ENCODE results near the gene KLC4. TPM values are rescaled to one million over a fixed set of nuclear protein-coding genes. Genes with fewer than 3 reads are reported as not detected.
"Not testable (repeated sequence)": the region's sequence is repeated elsewhere in the genome, so short reads cannot be mapped to it uniquely, and the experiment has no call there.

Gene KLC4
- total RNA-seq, 2 experiments from 2014 or later: 15.1 to 16.4 TPM

DNA sequence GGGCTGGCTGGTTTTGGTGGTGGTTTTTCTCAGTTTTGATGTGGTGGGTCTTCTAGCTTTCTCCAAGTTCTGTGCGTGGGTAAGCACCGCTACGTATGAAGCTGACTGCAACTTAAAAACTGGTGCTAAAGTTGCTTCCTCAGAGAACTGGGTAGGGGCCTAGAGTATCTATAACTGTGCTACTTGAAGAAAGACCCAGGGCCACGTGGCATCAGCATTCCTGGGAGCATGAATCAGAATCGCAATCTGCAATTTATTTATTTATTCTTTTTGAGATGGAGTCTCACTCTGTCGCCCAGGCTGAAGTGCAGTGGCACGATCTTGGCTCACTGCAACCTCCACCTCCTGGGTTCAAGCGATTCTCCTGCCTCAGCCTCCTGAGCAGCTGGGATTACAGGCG, 22.5 kb downstream of the KLC4 start:
- H3K27me3 Mint-ChIP-seq: peaks cover 42% of the 10 kb centered on the region
- DNase-seq, H3K4me3 Mint-ChIP-seq: not testable (repeated sequence)

GRCh38 chr6:43082806-43083655, 23.6 kb downstream of the KLC4 start:
- no peak for DNase-seq
- Mint-ChIP-seq H3K9me3 (ENCODE audit: low read depth) (no peaks in the 10 kb centered on the region), H3K4me3 (no peak overlapping the region), H3K27ac (no peak overlapping the region), H3K4me1 (peaks cover 5% of the 10 kb centered on the region), H3K27me3 (peaks cover 31% of the 10 kb centered on the region), H3K36me3 (no peaks in the 10 kb centered on the region)
- ATAC-seq: no peak
- CTCF ChIA-PET: interaction anchor here (1.0 kb wide), 1 partner anchor 10 kb away, joined by 3 read pairs; no protein-coding TSS in a partner anchor

More for the DNA sequence above, 22.5 kb downstream of the KLC4 start:
- not testable (repeated sequence) for H3K9me3 Mint-ChIP-seq (ENCODE audit: low read depth); ATAC-seq; H3K36me3 Mint-ChIP-seq; H3K4me1 Mint-ChIP-seq; H3K27ac Mint-ChIP-seq
- CTCF ChIA-PET: interaction anchor here (1.6 kb wide), 1 partner anchor 62 kb away, joined by 5 read pairs; no protein-coding TSS in a partner anchor

DNA sequence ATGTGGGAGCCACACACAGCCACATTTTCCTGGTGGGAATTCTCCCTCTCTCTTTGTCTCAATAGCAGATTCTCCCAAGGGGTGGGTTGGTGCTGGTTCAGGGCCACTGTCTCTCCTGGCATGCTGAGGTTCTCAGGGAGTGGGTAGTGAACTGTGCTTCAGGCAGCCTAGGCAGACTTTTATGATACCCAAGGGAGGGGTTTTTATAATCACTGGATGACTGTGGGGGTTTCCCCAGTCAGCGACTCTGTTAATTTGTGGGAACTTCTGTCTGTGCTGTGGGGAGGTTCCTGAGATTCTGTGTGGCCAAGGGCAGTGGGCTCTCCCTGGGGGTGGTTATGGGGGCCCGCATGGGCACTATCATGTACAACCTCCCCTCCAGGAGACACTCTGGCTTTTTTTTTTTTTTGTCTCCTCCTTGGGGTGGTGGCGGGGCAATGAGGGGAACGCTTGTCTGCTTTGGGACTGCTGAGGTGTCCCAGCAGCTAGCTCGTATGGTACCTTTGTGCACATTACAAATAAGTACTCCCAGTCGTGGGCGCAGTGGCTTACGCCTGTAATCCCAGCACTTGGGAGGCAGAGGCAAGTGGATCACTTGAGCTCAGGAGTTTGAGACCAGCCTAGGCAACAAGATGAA, 26.7 kb downstream of the KLC4 start:
- Mint-ChIP-seq H3K36me3 (no peaks in the 10 kb centered on the region), H3K27me3 (peaks cover 18% of the 10 kb centered on the region), H3K9me3 (ENCODE audit: low read depth) (no peaks in the 10 kb centered on the region), H3K4me1 (peaks cover 5% of the 10 kb centered on the region), H3K27ac (no peak overlapping the region), H3K4me3 (no peak overlapping the region)
- ATAC-seq: peak; percentile 58
- DNase-seq: no peak
- CTCF ChIA-PET: no interaction called here

- CTCF ChIA-PET: no interaction called here
Measured at GRCh38 chr6:43088654-43089056, 29.2 kb downstream of the KLC4 start.

DNA sequence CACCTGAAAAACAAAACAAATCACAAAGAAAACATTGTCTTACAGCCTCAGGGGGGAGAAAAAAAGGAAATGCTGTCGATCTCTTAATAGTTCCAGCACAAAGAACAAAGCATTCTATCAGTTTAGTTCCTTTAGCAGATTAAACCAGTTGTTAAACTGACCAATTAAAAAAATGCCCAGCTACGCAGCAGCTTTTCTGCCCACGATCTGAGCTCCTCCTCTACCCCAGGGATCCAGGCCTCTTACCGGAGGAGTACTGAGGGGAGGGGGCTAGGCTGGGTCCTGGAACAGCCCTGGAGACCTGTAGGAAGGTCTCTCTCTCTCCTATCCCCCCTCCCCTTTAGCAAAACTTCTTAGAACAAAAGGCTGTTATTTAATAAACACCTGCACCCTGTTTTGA, 30.0 kb downstream of the KLC4 start:
- peaks cover 21% of the 10 kb centered on the region for H3K4me1 Mint-ChIP-seq
- ATAC-seq (no peak), DNase-seq (no peak)
- no peak overlapping the region for H3K27ac Mint-ChIP-seq
- no peaks in the 10 kb centered on the region for H3K9me3 Mint-ChIP-seq (ENCODE audit: low read depth)
- no peaks in the 10 kb centered on the region for H3K36me3 Mint-ChIP-seq
- no peak overlapping the region for H3K4me3 Mint-ChIP-seq
- CTCF ChIA-PET: no interaction called here
- H3K27me3 Mint-ChIP-seq: peaks cover 6% of the 10 kb centered on the region

More at GRCh38 chr6:43088654-43089056, 29.2 kb downstream of the KLC4 start:
- ATAC-seq: no peak
- H3K4me1 Mint-ChIP-seq: peaks cover 16% of the 10 kb centered on the region
- no peak for DNase-seq
- no peaks in the 10 kb centered on the region for H3K9me3 Mint-ChIP-seq (ENCODE audit: low read depth)
- no peaks in the 10 kb centered on the region for H3K36me3 Mint-ChIP-seq
- H3K4me3 Mint-ChIP-seq: no peak overlapping the region
- no peak overlapping the region for H3K27ac Mint-ChIP-seq
- H3K27me3 Mint-ChIP-seq: peaks cover 10% of the 10 kb centered on the region

DNA sequence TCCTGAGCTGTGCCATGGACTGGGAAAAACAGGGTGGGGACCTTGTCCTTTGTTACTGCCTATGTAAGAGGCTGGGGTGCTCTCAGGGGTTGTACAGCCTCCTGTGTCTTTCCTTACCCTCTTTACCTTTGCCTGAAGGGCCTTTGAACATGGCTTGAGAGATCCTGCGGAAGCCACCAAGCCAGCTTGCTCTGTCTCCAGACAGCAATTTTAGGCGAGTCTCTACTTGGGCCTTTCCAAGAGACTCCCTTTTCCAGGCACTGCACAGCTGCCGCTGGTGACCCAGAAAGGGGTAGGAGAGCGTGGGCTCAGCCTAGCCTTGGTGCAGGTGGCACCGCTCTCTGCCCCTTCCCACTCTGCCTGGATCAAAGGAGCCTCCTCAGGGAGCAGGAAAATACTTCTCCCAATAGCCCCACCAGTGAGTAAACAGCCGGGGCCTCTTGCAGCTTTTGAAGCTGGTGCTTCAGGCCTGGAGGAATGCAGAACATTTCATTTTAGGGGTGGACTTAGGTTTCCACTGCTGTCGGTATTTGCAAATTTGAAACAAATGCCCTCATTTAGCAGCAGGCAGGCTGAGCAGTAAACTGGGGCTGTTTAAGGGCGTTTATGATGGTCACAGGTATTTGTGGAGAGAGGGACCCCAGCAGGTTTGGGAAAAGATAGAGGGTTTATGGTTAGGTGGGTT, 30.6 kb downstream of the KLC4 start:
- ATAC-seq: no peak
- Mint-ChIP-seq H3K27me3 (peaks cover 3% of the 10 kb centered on the region), H3K9me3 (ENCODE audit: low read depth) (no peaks in the 10 kb centered on the region), H3K27ac (no peak overlapping the region), H3K4me1 (peaks cover 21% of the 10 kb centered on the region), H3K4me3 (no peak overlapping the region), H3K36me3 (no peaks in the 10 kb centered on the region)
- DNase-seq: no peak
- CTCF ChIA-PET: no interaction called here

- Mint-ChIP-seq H3K4me3 (no peak overlapping the region), H3K9me3 (ENCODE audit: low read depth) (no peaks in the 10 kb centered on the region), H3K27ac (no peak overlapping the region), H3K27me3 (peaks cover 3% of the 10 kb centered on the region), H3K4me1 (peaks cover 21% of the 10 kb centered on the region), H3K36me3 (no peaks in the 10 kb centered on the region)
- ATAC-seq: no peak
- CTCF ChIA-PET: no interaction called here
- DNase-seq: no peak
Measured at GRCh38 chr6:43090559-43090956, 31.1 kb downstream of the KLC4 start.

DNA sequence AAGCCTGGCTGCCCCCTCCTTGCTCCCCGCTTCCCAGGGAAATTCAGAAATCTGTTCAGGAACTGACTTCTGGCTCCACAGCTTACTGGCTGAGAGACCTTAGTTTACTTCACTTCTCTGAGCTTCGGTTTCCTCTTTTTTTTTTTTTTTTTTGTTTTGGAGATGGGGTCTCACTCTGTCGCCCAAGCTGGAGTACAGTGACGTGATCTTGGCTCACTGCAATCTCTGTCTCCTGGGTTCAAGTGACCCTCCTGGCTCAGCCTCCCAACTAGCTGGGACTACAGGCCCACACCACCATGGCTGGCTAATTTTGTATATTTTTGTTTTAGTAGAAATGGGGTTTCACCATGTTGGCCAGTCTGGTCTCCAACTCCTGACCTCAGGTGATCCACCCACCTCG, 31.6 kb downstream of the KLC4 start:
- CTCF ChIA-PET: no interaction called here
- H3K4me3 Mint-ChIP-seq: no peak overlapping the region
- ATAC-seq: no peak
- peaks cover 1% of the 10 kb centered on the region for H3K27me3 Mint-ChIP-seq
- H3K36me3 Mint-ChIP-seq: no peaks in the 10 kb centered on the region
- H3K4me1 Mint-ChIP-seq: peaks cover 19% of the 10 kb centered on the region
- H3K27ac Mint-ChIP-seq: no peak overlapping the region
- H3K9me3 Mint-ChIP-seq (ENCODE audit: low read depth): no peaks in the 10 kb centered on the region
- no peak for DNase-seq

- no peaks in the 10 kb centered on the region for H3K9me3 Mint-ChIP-seq (ENCODE audit: low read depth)
- ATAC-seq (no peak), DNase-seq (no peak)
- peaks cover 16% of the 10 kb centered on the region for H3K4me1 Mint-ChIP-seq
- H3K27ac Mint-ChIP-seq: no peak overlapping the region
- no peaks in the 10 kb centered on the region for H3K27me3 Mint-ChIP-seq
- H3K4me3 Mint-ChIP-seq: no peak overlapping the region
- H3K36me3 Mint-ChIP-seq: no peaks in the 10 kb centered on the region
- CTCF ChIA-PET: no interaction called here
Measured at GRCh38 chr6:43091436-43091991, 32.1 kb downstream of the KLC4 start.

GRCh38 chr6:43092635-43093034, 33.2 kb downstream of the KLC4 start:
- Mint-ChIP-seq H3K4me3 (no peak overlapping the region), H3K27ac (no peak overlapping the region), H3K27me3 (no peaks in the 10 kb centered on the region), H3K4me1 (peaks cover 16% of the 10 kb centered on the region), H3K36me3 (no peaks in the 10 kb centered on the region), H3K9me3 (ENCODE audit: low read depth) (no peaks in the 10 kb centered on the region)
- CTCF ChIA-PET: interaction anchor here (1.1 to 1.2 kb wide), 2 partner anchors 10 to 192 kb away, joined by 3 read pairs; no protein-coding TSS in a partner anchor
- no peak for DNase-seq
- ATAC-seq: peak; percentile 46

GRCh38 chr6:43093436-43094289, 34.2 kb downstream of the KLC4 start:
- ATAC-seq: peak; percentile 23
- H3K36me3 Mint-ChIP-seq: no peaks in the 10 kb centered on the region
- no peak overlapping the region for H3K27ac Mint-ChIP-seq
- no peak overlapping the region for H3K4me3 Mint-ChIP-seq
- no peak for DNase-seq
- H3K4me1 Mint-ChIP-seq: peaks cover 16% of the 10 kb centered on the region
- H3K9me3 Mint-ChIP-seq (ENCODE audit: low read depth): no peaks in the 10 kb centered on the region
- no peaks in the 10 kb centered on the region for H3K27me3 Mint-ChIP-seq
- CTCF ChIA-PET: interaction anchor here (1.1 to 1.2 kb wide), 2 partner anchors 11 to 193 kb away, joined by 3 read pairs; no protein-coding TSS in a partner anchor

DNA sequence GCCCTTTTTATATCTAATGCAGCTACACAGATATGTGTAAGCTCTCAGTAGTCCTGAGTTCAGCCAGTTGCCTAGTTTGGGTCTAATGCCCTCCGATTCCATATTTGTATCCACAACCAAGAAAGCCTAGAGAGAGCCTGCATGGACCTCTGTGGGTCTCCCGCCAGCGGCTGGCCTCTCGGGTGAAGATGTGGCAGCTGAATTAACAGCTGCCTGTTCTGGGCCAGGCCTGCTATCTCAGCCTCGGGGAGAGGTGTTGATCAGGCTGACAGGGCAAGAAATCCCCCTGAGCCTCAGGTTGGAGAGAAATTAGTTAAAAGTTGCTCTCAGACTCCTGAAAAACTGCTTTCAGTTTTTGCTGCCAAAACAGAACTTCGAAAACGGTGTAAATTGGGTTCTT, 36.5 kb downstream of the KLC4 start:
- H3K27ac Mint-ChIP-seq: no peak overlapping the region
- H3K36me3 Mint-ChIP-seq: no peaks in the 10 kb centered on the region
- CTCF ChIA-PET: interaction anchor here (2.0 kb wide), 1 partner anchor 48 kb away, joined by 10 read pairs; no protein-coding TSS in a partner anchor
- DNase-seq: no peak
- no peak for ATAC-seq
- H3K27me3 Mint-ChIP-seq: no peaks in the 10 kb centered on the region
- no peak overlapping the region for H3K4me3 Mint-ChIP-seq
- H3K4me1 Mint-ChIP-seq: peaks cover 16% of the 10 kb centered on the region
- H3K9me3 Mint-ChIP-seq (ENCODE audit: low read depth): no peaks in the 10 kb centered on the region

Measured in activated CD8-positive, alpha-beta memory T cell treated with anti-CD3 and anti-CD28 coated beads, Interleukin-2, amount 10 ng/mL, durations not matched to agents 7 days and 5 days (primary cell).